AG04450 (cell line): ENCODE measurements around the gene C1QTNF1. TPM values are rescaled to one million over a fixed set of nuclear protein-coding genes. Genes with fewer than 3 reads are reported as not detected.

Experiments used
- CTCF ChIA-PET: fragments of 300-600, 350-600 bp; formaldehyde crosslinking; extraction: SDS; loops from one replicate; lab custom pipeline; 2022; ENCODE audit warnings: antibody characterized with exemption, inconsistent platforms; lab: Charles Lee
- POLR2A ChIA-PET: fragments of 350-600 bp; formaldehyde crosslinking; extraction: SDS; loops from one replicate; lab custom pipeline; 2021; ENCODE audit warnings: antibody characterized with exemption, inconsistent platforms; lab: Yijun Ruan, JAX
- DNase-seq: peaks from one replicate; pipeline ENCODE4 v3.0.0-alpha.2; 2011; ENCODE audit warnings: low read depth, low spot score
- H3K27ac ChIP-seq: one replicate; pipeline ENCODE4 v1.5.1; 2012; ENCODE audit warnings: low read depth, low read length, control low read depth
- H3K27me3 ChIP-seq: one replicate; pipeline ENCODE4 v1.6.0; 2012; ENCODE audit warnings: low read length; ENCODE audit not compliant: control insufficient read depth, insufficient read depth
- H3K4me3 ChIP-seq: 2 replicates; pipeline ENCODE4 v1.5.1; 2011; ENCODE audit warnings: mild to moderate bottlenecking, low read depth, low read length, control low read depth
- H3K9me3 ChIP-seq: 2 replicates; pipeline ENCODE4 v1.5.1; 2012; ENCODE audit warnings: low read length; ENCODE audit not compliant: control insufficient read depth, insufficient read depth
- polyA plus RNA-seq: library from polyadenylated mRNA; depleted of rRNA; stranded (reverse); fragments of >200 nt; gene quantifications from 2 replicates; pipeline ENCODE4 v1.2.3, GENCODE V29; 2011
- TF ChIP-seq, protein P1 (sequence below): IDR thresholded peaks from 2 replicates; pipeline ENCODE4 v1.5.1; 2011; ENCODE audit warnings: low read depth, low read length, control low read depth, inconsistent platforms

Gene C1QTNF1
- polyA plus RNA-seq, 1 experiment = 15.4 TPM

- ChIA-PET POLR2A (no interaction called here), CTCF (interaction anchor here (0.6 to 2.9 kb wide), 2 partner anchors 15 to 367 kb away, joined by 3 to 10 read pairs; no protein-coding TSS in a partner anchor)
- Histone ChIP-seq H3K9me3 (no peaks in the 10 kb centered on the region; the same call in 1 of the 2 replicates), H3K27me3 (peaks cover 3% of the 10 kb centered on the region), H3K27ac (no peak overlapping the region), H3K4me3 (peak overlapping the region; percentile 70)
- no peak for DNase-seq
- TF ChIP-seq, protein P1, sequence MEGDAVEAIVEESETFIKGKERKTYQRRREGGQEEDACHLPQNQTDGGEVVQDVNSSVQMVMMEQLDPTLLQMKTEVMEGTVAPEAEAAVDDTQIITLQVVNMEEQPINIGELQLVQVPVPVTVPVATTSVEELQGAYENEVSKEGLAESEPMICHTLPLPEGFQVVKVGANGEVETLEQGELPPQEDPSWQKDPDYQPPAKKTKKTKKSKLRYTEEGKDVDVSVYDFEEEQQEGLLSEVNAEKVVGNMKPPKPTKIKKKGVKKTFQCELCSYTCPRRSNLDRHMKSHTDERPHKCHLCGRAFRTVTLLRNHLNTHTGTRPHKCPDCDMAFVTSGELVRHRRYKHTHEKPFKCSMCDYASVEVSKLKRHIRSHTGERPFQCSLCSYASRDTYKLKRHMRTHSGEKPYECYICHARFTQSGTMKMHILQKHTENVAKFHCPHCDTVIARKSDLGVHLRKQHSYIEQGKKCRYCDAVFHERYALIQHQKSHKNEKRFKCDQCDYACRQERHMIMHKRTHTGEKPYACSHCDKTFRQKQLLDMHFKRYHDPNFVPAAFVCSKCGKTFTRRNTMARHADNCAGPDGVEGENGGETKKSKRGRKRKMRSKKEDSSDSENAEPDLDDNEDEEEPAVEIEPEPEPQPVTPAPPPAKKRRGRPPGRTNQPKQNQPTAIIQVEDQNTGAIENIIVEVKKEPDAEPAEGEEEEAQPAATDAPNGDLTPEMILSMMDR = no peak
Measured at GRCh38 chr17:79024901-79025737, 1.1 kb downstream of the C1QTNF1 start.

DNA sequence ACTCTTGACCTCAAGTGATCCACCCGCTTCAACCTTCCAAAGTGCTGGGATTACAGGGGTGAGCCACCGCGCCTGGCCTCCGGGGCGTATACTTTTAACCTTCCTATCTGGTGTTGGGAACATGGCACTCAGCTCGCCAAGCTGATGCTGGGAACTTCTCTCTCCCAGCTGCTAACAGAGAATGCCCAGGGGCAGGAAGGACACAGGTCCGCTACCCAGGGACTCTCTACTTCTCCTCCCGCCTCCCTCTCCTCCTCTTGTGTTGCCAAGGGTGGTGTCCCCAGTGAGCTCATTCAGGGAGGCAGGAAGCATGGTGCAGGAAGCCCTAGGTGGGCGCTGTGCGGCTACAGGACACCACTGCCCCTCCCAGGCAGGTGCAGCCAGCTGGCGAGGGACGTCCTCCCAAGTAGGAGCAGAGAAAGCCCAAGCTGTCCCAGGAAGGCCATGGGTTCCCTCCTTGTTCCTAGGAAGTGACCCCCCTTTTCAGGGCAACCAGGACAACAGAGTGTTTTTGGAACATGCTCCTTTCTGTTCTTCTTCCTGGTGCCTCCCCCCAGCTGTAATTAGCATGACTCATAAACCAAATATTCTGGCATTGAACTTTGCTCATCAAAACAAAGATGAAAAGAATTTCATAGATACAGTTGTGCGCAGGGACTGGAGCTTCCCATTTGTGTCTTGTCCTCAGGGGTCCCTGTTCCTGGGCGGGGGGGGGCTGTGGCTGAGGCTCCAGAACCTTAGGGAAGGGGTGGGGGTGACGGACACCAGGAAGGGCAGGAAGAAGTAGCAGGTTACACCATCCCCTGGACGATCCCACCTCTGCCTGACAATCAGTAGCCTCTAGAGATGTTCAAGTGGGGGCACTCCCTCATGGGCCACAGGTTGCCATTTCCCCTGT lies 2.7 kb downstream of the C1QTNF1 start:
- Histone ChIP-seq H3K4me3 (peak overlapping the region; percentile 3), H3K27ac (no peak overlapping the region), H3K27me3 (peaks cover 3% of the 10 kb centered on the region), H3K9me3 (no peaks in the 10 kb centered on the region; the same call in 1 of the 2 replicates)
- no peak for DNase-seq
- ChIA-PET CTCF (interaction anchor here (0.6 to 4.8 kb wide), 9 partner anchors 16 to 367 kb away, joined by 3 to 42 read pairs (median 5); no protein-coding TSS in a partner anchor), POLR2A (interaction anchor here (0.7 to 2.1 kb wide), 3 partner anchors 10 to 31 kb away, joined by 5 to 15 read pairs (median 7); no protein-coding TSS in a partner anchor)
- TF ChIP-seq, protein P1 = no peak

GRCh38 chr17:79027274-79027924 lies 3.4 kb downstream of the C1QTNF1 start:
- DNase-seq = no peak
- H3K27ac ChIP-seq = no peak overlapping the region
- H3K27me3 ChIP-seq = peaks cover under 1% of the 10 kb centered on the region
- TF ChIP-seq, protein P1 = no peak
- no peaks in the 10 kb centered on the region; the same call in 1 of the 2 replicates for H3K9me3 ChIP-seq
- peak overlapping the region; percentile 3; the same call in 1 of the 2 replicates for H3K4me3 ChIP-seq
- POLR2A ChIA-PET = interaction anchor here (2.1 kb wide), 1 partner anchor 9 kb away, joined by 15 read pairs; no protein-coding TSS in a partner anchor
- CTCF ChIA-PET = interaction anchor here (1.1 to 4.8 kb wide), 6 partner anchors 17 to 364 kb away, joined by 3 to 42 read pairs (median 6); no protein-coding TSS in a partner anchor

- ChIA-PET CTCF (interaction anchor here (1.6 to 4.8 kb wide), 4 partner anchors 17 to 364 kb away, joined by 4 to 42 read pairs (median 8); no protein-coding TSS in a partner anchor), POLR2A (no interaction called here)
- no peaks in the 10 kb centered on the region; the same call in 1 of the 2 replicates for H3K9me3 ChIP-seq
- no peak for DNase-seq
- TF ChIP-seq, protein P1 = no peak
- no peak overlapping the region for H3K27ac ChIP-seq
- no peak overlapping the region for H3K4me3 ChIP-seq
- no peaks in the 10 kb centered on the region for H3K27me3 ChIP-seq
Measured at GRCh38 chr17:79027925-79028491, 4.0 kb downstream of the C1QTNF1 start.
